Measurements from ENCODE around the gene IL20RA.
"Not testable (repeated sequence)": the region's sequence is repeated elsewhere in the genome, so short reads cannot be mapped to it uniquely, and the experiment has no call there.

The IL20RA gene

GRCh38 chr6:136969433-136969832 lies 75.3 kb downstream of the IL20RA start:
- DNase-seq (ENCODE audit: low spot score) = no peak

GRCh38 chr6:136968837-136969236 lies 75.9 kb downstream of the IL20RA start:
- DNase-seq (ENCODE audit: low spot score) = no peak

- peak; percentile 79 for DNase-seq (ENCODE audit: low spot score)
Observed at GRCh38 chr6:136967876-136968752, 76.7 kb downstream of the IL20RA start.

GRCh38 chr6:136964398-136964797 lies 80.4 kb downstream of the IL20RA start:
- DNase-seq (ENCODE audit: low spot score) = no peak

GRCh38 chr6:136963259-136963658 lies 81.5 kb downstream of the IL20RA start:
- no peak for DNase-seq (ENCODE audit: low spot score)

GRCh38 chr6:136962661-136963060 lies 82.1 kb downstream of the IL20RA start:
- DNase-seq (ENCODE audit: low spot score) = no peak

- no peak for DNase-seq (ENCODE audit: low spot score)
Observed at GRCh38 chr6:136961848-136962247, 82.9 kb downstream of the IL20RA start.

- DNase-seq (ENCODE audit: low spot score) = no peak
Observed at GRCh38 chr6:136960781-136961180, 84.0 kb downstream of the IL20RA start.

GRCh38 chr6:136959935-136960334 lies 84.8 kb downstream of the IL20RA start:
- DNase-seq (ENCODE audit: low spot score) = not testable (repeated sequence)

GRCh38 chr6:136959471-136959891 lies 85.3 kb downstream of the IL20RA start:
- DNase-seq (ENCODE audit: low spot score) = no peak

- no peak for DNase-seq (ENCODE audit: low spot score)
Observed at GRCh38 chr6:136958168-136958567, 86.6 kb downstream of the IL20RA start.

- DNase-seq (ENCODE audit: low spot score) = peak; percentile 31
Observed at GRCh38 chr6:136956590-136957544, 87.9 kb downstream of the IL20RA start.

- DNase-seq (ENCODE audit: low spot score) = no peak
Observed at GRCh38 chr6:136955123-136955522, 89.6 kb downstream of the IL20RA start.

- DNase-seq (ENCODE audit: low spot score) = no peak
Observed at GRCh38 chr6:136952714-136953260, 92.0 kb downstream of the IL20RA start.

GRCh38 chr6:136950436-136951126 lies 94.2 kb downstream of the IL20RA start:
- no peak for DNase-seq (ENCODE audit: low spot score)

Measured in NAMALWA (cell line).